HG02588 (cell line): ENCODE measurements around the gene ZNF573.

ENCODE experiments used
- ATAC-seq: cut with Tn5 transposase; IDR thresholded peaks from one replicate; pipeline ENCODE4 v1.9.1; 2021; ENCODE audit warnings: mild to moderate bottlenecking, moderate library complexity; ENCODE audit not compliant: unreplicated experiment

ZNF573 gene

GRCh38 chr19:37695144-37695899, 84.1 kb downstream of the ZNF573 start:
- ATAC-seq = no peak

- no peak for ATAC-seq
Measured at GRCh38 chr19:37692956-37693620, 86.3 kb downstream of the ZNF573 start.

GRCh38 chr19:37691881-37692504, 87.4 kb downstream of the ZNF573 start:
- ATAC-seq = no peak
